NCI-H774 (cell line): Measurements from ENCODE around the gene ETS1.
A peak's percentile ranks its signal among the peaks of the same experiment; 100 is the strongest.
"Not testable (repeated sequence)": the region's sequence is repeated elsewhere in the genome, so short reads cannot be mapped to it uniquely, and the experiment has no call there.

ENCODE experiments used
- DNase-seq: peaks from one replicate; lab custom pipeline; 2025; lab: John Stamatoyannopoulos, UW

Gene ETS1

DNA sequence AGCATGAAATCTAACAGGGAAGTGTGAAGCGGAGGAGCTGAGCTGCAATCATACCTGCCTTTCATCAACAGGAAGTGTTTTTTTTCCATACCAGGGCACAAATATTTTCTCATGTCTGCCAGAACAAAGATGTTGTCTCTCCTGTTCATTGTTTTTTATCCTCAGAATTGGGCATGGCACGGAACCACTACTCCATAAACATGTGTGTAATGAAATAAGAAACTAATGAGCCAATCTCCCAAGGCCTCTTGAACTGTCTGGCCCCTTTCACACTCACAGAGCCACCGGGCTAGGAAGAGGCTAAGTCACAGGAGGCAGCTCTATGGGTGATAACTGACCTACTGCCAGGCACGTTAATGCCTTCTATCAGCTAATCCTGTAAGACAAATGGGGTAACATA, 124.4 kb downstream of the ETS1 start:
- DNase-seq = no peak

DNA sequence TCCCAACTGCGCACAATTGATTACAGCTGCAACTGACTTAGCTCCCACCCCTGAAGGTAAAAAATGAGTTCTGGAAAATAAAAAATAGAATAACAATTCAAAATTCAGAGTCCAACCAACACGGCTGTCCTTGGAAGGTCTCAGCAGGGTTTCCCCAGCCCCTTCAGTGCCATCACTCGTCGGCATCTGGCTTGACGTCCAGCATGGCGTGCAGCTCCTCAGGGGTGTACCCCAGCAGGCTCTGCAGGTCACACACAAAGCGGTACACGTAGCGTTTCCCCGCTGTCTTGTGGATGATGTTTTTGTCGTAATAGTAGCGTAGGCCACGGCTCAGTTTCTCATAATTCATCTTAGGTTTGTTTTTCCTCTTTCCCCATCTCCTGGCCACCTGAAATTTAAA, 125.2 kb downstream of the ETS1 start:
- no peak for DNase-seq

DNA sequence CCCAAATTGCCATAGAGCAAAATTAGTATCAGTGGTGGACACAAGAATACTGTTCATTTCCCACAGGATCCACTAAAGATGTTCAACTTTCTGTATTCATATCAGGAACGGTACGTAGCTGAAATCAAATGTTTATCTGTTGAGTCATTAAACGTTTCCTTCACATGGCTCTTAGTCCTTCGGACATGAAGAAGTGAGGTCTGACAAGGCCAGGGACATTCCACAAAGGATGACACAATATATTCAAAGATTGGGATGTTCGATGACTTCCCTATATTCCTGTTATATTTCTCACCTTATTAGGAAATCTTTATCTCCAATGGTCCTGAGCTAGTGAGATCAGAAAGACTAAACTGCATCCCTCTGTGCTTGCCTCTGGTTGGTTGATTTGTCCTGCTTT, 129.0 kb downstream of the ETS1 start:
- DNase-seq = no peak

DNA sequence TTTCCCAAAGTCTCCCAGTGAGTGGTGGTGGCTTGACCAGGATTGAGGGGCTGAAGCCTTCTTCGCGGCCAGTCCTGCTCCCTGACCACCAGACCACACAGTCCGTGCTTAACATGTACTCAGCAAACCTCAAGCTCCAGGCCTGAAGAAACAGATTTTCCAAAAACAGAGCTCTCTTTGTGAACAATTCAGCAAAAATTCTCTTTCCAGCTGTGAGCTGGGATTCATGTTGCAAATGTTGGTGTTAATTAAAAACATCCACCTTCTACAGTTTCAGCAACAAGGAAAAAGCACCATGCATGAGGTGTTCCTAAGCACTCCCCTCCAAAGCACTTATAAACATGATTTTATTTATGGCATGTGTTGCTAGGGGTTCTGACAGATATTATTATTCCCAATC, 129.5 kb downstream of the ETS1 start:
- no peak for DNase-seq

DNA sequence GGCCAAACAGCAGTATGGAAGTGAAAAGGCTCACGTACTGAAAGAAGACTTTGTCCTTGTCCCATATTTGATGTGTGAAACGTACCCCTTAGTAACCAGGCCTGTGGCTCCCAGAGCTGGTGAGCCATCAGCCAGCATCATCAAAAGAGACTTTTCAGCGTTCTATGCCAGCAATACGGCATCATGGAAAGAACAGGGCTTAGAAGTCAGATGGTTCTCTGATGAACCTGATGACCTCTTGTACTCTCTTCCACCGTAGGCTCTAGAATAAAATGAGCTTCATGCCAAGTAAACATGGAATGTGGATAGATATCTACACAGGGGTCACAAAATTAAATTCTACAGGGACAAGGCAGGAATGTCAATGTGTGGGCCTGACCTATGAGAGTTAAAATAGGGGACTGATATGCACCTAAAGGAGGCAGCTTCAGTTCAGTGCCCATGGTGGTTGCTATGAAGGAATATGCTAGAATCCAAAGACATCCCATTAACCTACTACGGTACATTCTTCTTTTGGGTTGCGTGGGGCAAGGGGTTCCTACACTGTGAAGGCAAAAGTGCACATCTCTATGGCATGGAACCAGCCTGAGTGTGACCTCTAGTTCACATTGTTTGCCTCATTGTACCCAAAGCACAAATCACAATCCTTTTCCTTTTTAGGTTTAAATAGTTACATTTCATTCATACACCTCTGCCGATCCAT, 130.6 kb downstream of the ETS1 start:
- no peak for DNase-seq

DNA sequence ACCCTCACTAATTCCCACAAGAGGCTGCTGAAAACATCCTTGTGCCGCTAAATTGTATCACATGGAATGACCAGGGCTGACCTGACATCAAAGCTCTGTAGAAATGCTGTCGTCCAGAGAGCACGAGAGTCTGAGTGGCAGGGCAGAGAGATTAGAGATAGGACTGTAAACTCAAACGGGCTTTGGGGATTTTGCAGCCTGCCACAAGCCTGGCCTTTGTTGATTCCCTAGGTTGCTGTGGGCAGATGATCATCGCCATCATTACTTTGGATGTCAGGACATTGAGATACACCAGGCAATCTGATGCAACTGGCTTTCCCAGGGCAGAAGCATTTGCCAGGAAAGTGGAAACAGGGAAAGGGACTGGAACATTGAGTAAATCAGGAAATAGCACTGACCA, 131.6 kb downstream of the ETS1 start:
- no peak for DNase-seq

DNA sequence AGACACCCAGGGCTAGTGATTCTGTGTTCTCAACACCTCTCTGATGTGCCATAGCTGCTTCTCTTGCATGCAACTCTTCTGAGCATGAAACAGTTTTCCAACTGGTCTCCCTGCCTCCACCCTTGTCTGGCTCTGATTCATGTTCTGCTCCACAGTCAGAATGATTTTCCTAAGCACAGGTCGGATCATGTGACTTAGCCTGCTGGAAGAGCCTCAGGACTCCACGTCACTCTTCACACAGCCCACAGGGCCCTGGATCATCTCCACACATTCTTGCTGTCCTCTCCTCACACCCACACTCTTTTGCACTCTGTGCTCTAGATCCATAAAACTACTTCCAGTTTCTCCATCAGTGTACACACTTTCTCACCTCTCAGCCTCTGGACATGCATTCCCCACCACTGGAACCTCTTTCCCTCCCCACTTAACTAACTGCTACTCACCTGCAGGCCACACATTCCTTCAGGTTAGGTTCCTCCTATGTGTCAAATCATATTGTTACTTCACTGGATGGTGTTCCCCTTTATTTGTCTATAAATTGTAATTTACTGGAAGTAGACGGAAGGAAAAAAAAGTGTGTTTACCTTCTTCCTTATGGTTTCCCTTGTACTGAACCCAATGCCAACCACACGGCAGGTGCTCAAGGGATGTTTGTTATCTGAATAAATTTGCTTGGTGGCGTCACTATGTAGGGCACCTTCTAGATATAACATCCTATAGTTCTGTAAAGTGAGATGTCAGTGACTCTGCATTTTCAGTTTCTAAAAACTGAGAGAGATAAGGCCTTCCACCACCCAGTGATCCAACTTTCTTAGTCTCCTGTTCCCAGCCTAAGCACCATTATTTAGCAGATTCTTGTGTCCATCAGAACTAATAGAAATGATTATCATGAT, 133.7 kb downstream of the ETS1 start:
- no peak for DNase-seq

DNA sequence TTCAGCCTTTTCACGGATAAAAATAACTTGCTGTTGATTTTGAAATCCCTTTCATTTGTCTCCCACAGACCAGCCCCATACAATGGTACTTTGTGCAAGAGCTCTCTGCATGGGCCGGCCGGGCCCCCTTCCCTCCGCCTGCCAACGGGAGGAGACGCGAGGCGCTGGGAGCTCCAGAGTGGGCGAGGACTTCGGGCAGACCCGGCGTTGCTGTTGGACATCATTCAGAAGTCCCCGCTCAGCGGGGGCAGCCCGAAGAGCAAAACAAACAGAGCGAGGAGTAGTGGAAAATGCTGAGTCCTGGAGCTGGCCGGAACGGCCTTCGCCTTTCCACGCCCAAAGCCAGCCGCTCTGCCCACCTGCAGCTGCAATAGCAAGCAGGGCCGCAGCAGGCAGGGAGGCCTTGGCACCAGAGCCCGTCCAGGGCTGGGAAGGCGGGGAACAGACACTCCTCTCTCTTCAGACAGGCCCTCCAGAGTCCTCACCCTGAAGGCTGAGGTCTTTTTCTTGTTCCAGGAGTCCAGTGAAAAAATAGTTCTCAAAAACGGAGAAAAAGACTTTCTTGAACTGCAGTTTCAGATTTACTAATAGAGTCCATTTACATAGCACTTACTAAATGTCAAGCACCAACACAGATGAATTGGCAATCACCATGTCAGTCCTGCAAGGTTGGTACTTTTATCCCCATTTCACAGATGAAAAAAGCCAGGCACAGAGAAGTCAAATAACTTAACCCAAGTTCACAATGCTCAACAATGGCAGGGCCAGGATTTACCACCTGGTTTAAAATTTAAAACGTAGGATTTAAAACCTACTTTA, 135.5 kb downstream of the ETS1 start:
- DNase-seq = peak; percentile 66

DNA sequence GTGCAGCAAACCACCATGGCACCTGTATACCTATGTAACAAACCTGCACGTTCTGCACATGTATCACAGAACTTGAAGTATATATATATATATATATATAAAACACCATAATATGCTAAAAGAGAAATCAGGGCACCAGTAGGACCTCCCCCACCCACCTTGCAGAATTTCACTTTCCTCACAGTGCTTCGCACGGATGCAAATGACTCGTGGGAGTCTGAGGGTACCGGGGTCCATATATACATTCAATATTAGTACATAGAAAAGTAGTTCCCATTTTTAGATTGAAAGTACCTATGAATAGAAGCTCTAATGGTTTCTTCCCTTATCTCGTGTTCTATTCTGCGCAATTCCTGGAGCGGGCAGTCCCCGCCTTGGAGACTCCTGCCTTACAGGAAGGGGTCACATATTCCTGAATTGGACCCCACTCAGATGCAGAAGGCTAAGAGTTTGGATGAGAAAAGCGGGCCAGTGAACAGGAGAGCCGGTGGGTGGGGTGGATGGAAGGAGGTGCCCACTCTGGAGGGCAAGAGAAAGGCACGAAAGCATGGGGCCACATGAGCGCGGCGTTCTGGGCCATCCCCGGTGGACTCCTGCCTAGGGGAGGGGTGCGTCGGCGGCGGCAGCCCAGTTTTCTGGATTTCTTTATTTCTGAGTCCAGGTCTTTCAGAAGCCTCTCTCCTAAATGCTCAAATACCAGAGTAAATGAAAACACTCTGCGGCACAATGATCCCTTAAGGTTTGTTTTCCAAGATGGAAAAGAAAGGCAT, 136.3 kb downstream of the ETS1 start:
- no peak for DNase-seq

DNA sequence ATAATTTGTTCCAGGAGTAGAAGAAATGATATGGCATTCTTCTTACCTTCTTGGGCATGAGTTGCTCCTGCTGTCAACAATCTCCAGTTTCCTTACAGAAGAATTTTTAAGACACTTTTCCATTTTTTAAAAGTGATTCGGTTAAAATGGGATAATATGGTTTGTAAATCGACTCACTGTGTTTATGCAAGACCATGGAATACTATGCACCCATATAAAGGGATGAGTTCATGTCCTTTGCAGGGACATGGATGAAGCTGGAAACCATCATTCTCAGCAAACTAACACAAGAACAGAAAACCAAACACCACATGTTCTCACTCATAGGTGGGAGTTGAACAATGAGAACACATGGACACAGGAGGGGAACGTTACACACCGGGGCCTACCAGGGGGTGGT, 136.9 kb downstream of the ETS1 start:
- DNase-seq = not testable (repeated sequence)

DNA sequence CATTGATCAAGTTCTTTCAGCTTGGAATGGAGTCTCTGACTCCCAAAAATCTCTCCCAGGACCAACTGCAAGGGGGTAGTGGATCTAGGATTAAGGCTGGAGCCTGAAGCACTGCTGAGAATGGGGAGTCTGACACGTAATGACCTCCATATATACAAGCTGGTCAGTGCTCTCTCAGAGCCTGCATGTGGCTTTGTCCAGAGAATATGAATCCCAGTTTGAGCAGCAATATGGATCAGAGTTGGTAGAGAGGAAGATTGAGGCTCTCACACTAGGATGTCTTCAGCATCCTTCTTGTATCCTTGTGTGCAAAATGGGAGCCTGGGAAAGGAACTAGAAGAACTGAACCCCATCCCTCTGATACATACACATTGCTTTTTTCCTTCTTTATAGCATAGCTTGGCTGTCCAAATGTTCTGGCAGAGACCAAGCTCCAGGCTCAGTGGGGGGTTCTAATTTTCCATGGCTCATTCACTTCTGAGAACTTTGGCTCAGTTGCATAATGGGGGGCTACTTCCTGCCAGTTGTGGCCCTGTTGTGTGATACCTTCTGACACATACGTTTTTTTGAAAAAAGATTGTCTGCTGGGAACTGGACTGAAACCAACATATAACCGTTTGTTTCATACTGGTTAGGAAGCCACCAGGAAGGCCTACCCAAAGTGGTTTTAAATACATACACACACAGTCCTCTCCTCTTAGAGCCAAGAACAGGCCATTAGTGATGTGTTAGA, 138.2 kb downstream of the ETS1 start:
- no peak for DNase-seq

DNA sequence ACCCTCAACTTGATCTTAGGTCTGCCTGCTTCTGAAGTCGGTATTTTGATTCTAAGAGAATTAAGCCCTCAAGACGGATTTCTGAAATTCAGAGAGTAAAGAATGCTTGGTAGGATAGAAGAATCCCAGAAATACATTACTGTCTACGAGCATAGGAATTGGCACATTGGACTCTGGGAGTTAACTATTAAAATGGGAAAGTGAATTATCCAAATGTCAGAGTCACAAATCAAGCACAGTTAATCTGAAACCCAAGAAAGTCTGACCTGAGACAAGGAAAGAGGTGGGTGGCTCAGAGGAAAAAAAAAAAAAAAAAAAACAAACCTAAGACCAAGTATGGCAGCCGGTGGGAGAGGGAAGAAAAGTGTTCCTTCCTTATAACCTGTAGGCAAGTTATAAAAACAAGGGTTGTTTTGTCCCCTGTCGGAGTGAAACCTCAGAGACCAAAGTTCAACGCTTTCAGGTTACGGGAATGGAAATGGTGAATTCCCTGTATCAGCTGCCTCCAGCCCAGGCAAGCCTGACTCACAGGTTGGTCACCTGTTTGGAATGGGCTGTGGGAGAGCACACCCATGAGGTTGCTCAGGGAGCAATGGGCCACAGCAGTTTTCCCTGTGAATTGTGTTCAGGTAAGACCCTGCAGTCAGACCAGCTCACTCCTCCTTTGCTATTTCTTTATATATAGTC, 139.0 kb downstream of the ETS1 start:
- no peak for DNase-seq

DNA sequence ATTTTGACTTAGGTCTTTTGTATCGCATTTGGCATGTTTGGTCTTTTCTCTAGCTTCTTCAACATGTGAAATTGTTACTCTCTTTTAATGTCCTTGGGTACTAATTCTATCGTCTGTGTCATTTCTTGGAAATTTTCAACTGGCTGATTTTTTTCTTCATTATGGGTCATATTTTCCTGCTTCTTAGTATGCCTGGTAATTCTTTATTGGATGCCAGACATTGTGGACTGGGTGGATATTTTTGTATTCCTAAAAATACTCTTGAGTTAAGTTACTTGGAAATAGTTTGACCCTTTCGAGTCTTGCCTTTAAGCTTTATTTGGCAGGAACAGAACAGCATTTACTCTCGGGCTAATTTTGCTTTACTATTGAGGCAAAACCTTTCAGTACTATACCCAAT, 140.1 kb downstream of the ETS1 start:
- no peak for DNase-seq

DNA sequence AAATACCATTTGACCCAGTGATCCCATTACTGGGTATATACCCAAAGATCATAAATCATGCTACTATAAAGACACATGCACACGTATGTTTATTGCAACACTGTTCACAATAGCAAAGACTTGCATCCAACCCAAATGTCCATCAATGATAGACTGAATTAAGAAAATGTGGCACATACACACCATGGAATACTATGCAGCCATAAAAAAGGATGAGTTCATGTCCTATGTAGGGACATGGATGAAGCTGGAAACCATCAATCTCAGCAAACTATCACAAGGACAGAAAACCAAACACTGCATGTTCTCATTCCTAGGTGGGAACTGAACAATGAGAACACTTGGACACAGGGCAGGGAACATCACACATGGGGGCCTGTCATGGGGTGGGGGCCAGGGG, 141.4 kb downstream of the ETS1 start:
- not testable (repeated sequence) for DNase-seq

DNA sequence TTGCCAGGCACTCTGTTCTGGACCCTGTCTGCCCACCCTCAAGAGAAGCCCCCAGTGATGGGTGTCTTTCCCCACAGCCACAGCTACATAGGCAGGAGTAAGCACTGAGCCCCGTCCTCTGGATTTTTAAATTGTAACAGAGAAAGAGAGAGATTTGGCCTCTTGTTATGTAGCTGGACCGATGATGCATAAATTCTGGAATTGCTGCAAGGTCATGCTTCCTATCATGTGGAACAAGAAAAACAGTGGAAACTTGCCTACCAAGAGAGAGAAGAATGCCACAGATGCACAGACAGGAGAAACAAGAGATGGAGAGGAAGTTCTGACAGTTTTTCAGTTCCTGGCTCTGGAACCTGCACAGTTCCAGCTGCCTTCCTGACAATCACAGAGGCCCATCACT, 150.2 kb downstream of the ETS1 start:
- DNase-seq = no peak

DNA sequence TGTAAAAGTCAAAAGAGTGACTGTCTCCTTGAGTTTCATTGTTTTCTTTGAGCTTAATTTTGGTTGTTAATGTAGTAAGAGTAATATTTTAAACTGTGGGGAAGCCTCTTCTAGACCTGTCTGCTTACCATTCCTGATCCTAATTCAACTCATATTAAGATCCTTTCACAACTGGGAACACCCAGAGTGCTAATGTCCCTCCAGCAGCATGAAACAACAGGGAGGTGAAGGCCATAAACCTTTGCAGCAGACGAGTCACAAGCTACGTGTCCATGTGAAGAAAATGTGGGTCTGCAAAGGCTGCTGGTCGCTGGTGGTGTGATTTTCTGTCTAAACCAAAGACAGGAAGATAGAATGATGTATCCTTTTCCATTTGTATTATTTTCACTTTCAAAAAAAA, 152.5 kb downstream of the ETS1 start:
- no peak for DNase-seq

DNA sequence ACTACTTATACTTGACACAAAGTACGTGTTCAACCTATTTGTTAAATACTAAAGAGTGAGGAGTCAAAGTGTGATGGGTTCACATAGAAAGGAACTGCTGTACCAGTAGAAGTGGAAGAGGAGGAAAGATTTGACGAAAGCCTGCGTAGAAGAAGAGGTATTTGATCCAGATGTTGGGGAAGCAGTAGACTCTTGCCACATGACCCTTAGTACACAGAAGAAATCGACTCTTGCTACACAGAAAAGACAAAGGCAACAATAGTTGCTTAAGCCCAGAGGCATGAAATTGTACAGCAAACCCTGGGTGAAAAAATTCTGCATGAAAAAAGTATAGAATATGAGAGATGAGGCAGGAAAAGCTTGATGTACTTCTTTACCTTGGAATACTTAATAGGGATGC, 152.9 kb downstream of the ETS1 start:
- no peak for DNase-seq

DNA sequence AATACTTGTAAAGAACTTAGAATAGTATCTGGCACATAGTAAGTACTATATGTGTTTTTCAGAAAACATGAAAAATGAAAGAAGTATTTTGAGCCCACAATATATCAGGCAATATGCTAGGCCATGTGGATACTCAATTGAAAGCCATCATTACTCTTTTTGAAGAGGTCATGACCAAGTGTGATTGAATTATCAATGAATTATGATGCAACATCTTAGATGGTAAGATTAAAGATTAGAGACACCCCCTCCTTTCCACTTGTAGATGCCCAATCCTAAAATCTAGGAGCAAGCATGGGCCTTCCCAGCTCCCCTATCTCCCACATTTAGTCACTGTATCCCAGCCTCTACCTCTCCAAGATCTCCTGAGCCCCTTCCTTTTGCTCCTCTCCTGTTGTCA, 154.4 kb downstream of the ETS1 start:
- no peak for DNase-seq

DNA sequence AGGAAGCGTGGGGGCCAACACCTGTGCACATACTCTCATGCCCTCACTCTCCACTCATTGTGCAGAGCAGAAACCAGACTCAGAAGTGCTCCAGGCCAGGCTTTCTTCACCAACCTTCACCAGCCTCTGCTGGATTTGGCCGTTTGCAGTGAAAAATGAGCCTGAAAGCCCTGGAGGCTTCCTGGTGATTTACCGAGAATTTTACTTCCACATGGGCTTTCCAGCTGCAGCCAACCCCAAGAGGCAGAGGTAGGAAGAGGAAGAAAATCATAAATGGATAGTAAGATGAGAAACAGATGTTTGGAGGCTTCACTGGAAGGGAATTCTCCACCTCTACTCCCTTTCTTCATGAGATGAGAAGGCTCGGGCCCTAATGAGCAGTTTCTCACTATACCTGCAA, 155.4 kb downstream of the ETS1 start:
- no peak for DNase-seq

DNA sequence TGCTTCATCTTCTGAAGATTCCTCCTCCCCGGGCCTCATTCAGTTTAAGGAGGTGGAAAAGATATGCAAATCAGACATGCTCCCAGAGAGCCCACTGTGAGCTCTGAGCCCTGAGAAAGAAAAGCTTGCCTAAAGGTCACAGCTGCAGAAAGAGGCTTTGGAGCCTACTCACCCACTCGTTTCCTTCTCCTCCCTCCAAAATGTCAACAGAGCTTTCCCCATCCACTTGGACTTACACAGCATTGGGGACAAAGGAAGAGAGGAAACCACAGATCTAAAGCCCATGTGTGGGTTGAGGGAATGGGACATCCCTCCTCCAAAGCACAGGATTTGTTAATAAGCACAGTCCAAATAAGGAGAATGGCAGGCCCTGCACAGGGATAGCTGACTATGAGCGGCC, 158.4 kb downstream of the ETS1 start:
- DNase-seq = no peak

DNA sequence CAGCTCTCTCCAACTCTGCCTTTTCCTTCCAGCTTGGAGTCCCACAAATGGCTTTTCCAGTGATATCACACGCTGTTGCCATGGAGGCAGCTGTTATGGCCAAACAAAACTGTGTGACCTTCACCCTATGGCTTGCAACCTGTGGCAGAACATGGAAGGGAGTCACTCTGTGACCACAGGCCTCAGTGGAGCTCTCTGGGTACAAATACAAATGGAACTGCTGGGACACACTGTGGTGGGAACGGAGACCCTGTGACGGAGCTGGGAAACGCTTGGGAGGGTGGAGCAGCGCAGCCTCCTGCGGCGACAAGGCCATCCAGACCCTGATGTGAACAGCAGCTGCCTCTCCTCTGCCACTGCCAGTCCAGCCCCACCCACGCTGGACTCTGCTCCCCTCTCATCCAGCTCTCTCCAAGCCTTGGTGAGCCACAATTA, 162.5 kb downstream of the ETS1 start:
- no peak for DNase-seq
